ENCODE measurements around the gene DENND1B. TPM values are rescaled to one million over a fixed set of nuclear protein-coding genes. Genes with fewer than 3 reads are reported as not detected.

The DENND1B gene
- 10 to 100 TPM in 1 of 2 donors, 1 to 10 TPM in 1; 6.9 to 26.2 TPM for total RNA-seq

- peak within 1 kb of the TSS; percentile 91 to 97 (median 95) for H3K27ac ChIP-seq
- DNase-seq (peak; percentile 83 to 90 (median 87)), ATAC-seq (peak; percentile 82)
- H3K36me3 ChIP-seq (replicated peaks in 1 of 2; ENCODE audit: insufficient read depth in 1 of 2, low read depth in 2 of 2): no peaks in the 10 kb centered on the region
- H3K4me1 ChIP-seq: peaks cover 39% of the 10 kb centered on the region
- H3K9me3 ChIP-seq: no peaks in the 10 kb centered on the region
- WGBS, 2 donors: 3 to 20% methylated on average over 7 to 51 of the region's 51 CpGs
- no peaks in the 10 kb centered on the region for H3K27me3 ChIP-seq
- intact Hi-C loops (cut with DNase I): no loop called here
- TF ChIP-seq CTCF (IDR thresholded peaks at IDR 0.05) (peak in 5 of 7 experiments; percentile 16 to 36 (median 32)), POLR2A (IDR thresholded peaks at IDR 0.05) (peak; percentile 64 to 80 (median 76))
- peak within 1 kb of the TSS; percentile 25 to 80 for H3K4me3 ChIP-seq
These were observed at the start of gene DENND1B for GRCh38 chr1:197775282-197776262. Gene DENND1B (minus strand): TSS chr1:197775480. CDS start chr1:197775155, 325 bp downstream.

GRCh38 chr1:197814306-197814705 is 39.0 kb upstream of the DENND1B start:
- no peak overlapping the region for H3K4me3 ChIP-seq
- TF ChIP-seq CTCF (IDR thresholded peaks at IDR 0.05): no peak
- no peaks in the 10 kb centered on the region for H3K9me3 ChIP-seq
- H3K4me1 ChIP-seq: no peaks in the 10 kb centered on the region
- 86 to 89% methylated on average over 2 of the region's 2 CpGs for WGBS, 2 donors
- intact Hi-C loops (cut with DNase I): no loop called here
- DNase-seq: no peak
- H3K36me3 ChIP-seq (replicated peaks in 1 of 2; ENCODE audit: insufficient read depth in 1 of 2, low read depth in 2 of 2): no peaks in the 10 kb centered on the region
- no peak for ATAC-seq
- H3K27me3 ChIP-seq: no peaks in the 10 kb centered on the region
- H3K27ac ChIP-seq: no peak overlapping the region

GRCh38 chr1:197813741-197814140 is 38.5 kb upstream of the DENND1B start:
- no peaks in the 10 kb centered on the region for H3K9me3 ChIP-seq
- H3K4me1 ChIP-seq: no peaks in the 10 kb centered on the region
- no peak for TF ChIP-seq CTCF (IDR thresholded peaks at IDR 0.05)
- no peak for TF ChIP-seq POLR2A (IDR thresholded peaks at IDR 0.05)
- ATAC-seq (no peak), DNase-seq (no peak)
- WGBS, 2 donors: 64 to 68% methylated on average over 5 of the region's 5 CpGs
- H3K27ac ChIP-seq: no peak overlapping the region
- no peak overlapping the region for H3K4me3 ChIP-seq
- intact Hi-C loops (cut with DNase I): no loop called here
- H3K27me3 ChIP-seq: no peaks in the 10 kb centered on the region
- no peaks in the 10 kb centered on the region for H3K36me3 ChIP-seq (replicated peaks in 1 of 2; ENCODE audit: insufficient read depth in 1 of 2, low read depth in 2 of 2)

- H3K27me3 ChIP-seq: no peaks in the 10 kb centered on the region
- DNase-seq: no peak
- intact Hi-C loops (cut with DNase I): no loop called here
- no peak for ATAC-seq
- 24 to 72% methylated on average over 1 of the region's 1 CpG for WGBS, 2 donors
- TF ChIP-seq CTCF (IDR thresholded peaks at IDR 0.05): no peak
- no peak for TF ChIP-seq POLR2A (IDR thresholded peaks at IDR 0.05)
- no peak overlapping the region for H3K4me3 ChIP-seq
- no peaks in the 10 kb centered on the region for H3K9me3 ChIP-seq
- no peaks in the 10 kb centered on the region for H3K4me1 ChIP-seq
- no peak overlapping the region for H3K27ac ChIP-seq
- no peaks in the 10 kb centered on the region for H3K36me3 ChIP-seq (replicated peaks in 1 of 2; ENCODE audit: insufficient read depth in 1 of 2, low read depth in 2 of 2)
These were observed 36.5 kb upstream of the DENND1B start for GRCh38 chr1:197811769-197812168.
